GM20000 (cell line): Measurements from ENCODE around the gene PACSIN3.

ENCODE experiments used
- DNase-seq: peaks from one replicate; pipeline ENCODE4 v3.0.0; 2012; ENCODE audit warnings: low spot score
- TF ChIP-seq, protein P1 (sequence below): IDR thresholded peaks from 2 replicates; pipeline ENCODE4 v1.5.1; 2012; ENCODE audit warnings: mild to moderate bottlenecking, control low read depth; ENCODE audit errors: extremely low read depth, missing control alignments

The PACSIN3 gene

DNA sequence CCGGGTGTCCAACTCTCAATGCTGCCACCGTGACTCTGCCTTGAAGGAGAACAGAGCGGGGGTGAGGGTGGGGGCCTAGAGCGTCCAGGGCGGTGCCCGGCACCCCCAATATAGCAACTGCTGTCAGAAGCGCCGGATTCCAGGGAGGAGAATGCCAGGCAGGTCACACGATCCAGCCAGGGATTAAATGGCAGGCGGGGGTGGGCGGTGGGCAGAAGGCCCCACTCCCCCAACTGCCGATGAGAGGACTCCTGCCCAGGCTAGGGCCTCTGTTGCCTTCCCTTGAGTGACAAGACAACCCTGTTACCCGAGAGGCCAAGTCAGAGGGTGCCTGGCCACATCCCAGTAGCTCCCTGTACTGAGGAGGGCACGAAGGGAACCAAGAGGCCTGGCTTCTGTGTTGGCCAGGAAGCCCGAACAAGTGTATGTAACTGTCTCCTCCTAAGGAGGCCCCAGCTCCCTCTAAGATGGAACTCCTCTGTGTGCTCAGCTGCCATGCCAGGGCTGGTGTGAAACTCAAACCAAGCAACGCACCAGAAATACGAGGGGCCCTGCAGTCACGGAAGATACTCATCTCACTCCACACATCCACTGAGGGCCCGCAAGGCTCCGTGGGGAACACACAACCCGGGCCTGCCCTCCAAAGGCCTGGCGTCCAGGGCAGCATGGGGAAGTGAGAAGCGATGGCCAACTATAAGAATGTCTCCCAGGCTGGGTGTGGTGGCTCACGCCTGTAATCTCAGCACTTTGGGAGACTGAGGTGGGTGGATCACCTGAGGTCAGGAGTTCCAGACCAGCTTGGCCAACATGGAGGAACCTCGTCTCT is 3.0 kb downstream of the PACSIN3 start:
- DNase-seq: no peak
- TF ChIP-seq, protein P1, sequence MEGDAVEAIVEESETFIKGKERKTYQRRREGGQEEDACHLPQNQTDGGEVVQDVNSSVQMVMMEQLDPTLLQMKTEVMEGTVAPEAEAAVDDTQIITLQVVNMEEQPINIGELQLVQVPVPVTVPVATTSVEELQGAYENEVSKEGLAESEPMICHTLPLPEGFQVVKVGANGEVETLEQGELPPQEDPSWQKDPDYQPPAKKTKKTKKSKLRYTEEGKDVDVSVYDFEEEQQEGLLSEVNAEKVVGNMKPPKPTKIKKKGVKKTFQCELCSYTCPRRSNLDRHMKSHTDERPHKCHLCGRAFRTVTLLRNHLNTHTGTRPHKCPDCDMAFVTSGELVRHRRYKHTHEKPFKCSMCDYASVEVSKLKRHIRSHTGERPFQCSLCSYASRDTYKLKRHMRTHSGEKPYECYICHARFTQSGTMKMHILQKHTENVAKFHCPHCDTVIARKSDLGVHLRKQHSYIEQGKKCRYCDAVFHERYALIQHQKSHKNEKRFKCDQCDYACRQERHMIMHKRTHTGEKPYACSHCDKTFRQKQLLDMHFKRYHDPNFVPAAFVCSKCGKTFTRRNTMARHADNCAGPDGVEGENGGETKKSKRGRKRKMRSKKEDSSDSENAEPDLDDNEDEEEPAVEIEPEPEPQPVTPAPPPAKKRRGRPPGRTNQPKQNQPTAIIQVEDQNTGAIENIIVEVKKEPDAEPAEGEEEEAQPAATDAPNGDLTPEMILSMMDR: no peak

DNA sequence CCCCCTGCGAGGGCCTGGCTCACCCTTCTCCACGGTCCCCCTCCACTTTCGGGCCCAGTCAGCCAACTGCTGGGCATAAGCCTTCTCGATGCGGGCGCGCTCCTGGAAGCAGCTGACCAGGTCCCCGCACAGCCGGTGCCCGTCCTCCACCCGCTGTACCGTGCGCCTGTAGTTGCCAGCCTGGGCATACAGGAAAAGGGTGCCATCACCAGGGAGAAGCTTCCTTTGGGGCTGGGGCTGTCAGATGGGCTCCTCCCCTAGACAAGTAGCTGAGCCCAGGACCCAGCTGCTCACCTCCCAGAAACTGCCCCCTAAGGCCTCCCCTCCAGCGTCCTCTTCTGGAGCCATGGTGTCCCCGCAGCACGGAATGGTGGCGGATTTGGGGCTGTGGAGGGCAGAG is 3.9 kb downstream of the PACSIN3 start:
- no peak for DNase-seq
- TF ChIP-seq, protein P1: no peak

DNA sequence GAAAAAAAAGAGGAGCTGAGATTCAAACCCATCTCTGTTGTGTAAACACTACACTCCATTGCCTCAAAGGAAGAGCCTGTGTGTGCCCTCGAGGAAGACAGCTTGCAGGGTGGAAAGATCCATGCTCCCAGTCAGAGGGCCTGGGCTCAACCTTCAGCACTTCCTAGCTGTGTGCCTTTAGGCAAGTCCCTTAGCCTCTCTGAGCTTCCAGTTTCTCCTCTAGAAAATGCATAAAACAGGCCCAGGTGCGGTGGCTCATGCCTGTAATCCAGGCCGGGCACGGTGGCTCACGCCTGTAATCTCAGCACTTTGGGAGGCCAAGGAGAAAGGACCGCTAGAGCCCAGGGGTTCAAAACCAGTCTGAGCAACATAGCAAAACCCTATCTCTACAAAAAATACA is 5.0 kb downstream of the PACSIN3 start:
- no peak for DNase-seq
- TF ChIP-seq, protein P1: no peak

DNA sequence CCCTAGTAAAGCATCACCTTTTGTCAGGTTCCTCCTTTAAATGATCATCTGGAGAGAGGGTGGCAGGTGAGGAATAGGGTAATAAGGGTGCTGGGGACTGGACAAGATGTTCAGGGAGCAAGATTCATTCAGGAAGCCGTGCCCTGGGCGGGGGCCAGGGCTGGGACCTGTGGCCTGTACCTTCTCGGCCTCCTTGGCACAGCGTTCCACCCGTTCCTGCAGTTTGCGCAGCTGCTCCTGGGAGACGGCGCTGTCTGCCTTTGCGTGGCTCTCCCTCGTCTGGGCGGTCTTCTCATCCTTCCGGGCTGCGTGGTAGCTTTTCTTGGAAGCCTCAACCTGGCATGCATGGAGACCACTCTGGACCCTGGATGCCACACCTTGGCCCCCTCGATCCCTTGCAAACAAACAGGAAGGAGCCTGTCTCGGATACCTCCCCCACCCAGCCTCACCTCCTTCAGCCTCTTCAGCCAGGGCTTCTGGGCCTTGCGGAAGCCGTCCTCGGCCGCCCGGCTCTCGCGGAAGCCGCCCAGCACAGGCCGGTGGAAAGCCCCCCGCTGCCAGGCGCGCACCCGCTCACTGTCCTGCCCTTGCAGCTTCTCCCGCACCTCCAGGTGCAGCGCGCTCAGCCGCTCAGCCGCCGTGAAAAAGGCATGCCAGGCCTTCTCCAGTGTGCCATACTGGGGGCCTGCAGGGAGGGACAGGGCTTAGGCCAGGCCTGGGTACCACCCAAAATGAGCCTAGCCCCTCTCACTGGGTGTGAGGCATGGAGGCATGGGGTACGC is 6.0 kb downstream of the PACSIN3 start:
- DNase-seq: no peak
- TF ChIP-seq, protein P1: no peak

DNA sequence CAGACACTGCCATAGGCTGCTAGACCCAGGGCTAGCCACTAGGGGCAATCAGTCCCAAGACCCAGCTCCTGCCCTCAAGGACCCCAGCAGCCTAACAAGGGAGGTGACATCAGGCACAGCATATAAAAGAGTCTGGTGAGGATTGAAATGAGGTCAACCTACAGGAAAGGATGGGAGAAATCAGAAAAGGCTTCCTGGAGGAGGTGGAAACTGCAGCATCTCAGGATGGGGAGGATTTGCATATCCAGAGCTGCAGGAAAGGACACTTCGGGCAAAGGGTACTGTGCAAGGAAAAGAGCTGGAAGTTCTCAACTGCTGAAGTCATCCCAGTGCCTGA is 6.6 kb downstream of the PACSIN3 start:
- TF ChIP-seq, protein P1: peak; percentile 51
- peak; percentile 84 for DNase-seq

DNA sequence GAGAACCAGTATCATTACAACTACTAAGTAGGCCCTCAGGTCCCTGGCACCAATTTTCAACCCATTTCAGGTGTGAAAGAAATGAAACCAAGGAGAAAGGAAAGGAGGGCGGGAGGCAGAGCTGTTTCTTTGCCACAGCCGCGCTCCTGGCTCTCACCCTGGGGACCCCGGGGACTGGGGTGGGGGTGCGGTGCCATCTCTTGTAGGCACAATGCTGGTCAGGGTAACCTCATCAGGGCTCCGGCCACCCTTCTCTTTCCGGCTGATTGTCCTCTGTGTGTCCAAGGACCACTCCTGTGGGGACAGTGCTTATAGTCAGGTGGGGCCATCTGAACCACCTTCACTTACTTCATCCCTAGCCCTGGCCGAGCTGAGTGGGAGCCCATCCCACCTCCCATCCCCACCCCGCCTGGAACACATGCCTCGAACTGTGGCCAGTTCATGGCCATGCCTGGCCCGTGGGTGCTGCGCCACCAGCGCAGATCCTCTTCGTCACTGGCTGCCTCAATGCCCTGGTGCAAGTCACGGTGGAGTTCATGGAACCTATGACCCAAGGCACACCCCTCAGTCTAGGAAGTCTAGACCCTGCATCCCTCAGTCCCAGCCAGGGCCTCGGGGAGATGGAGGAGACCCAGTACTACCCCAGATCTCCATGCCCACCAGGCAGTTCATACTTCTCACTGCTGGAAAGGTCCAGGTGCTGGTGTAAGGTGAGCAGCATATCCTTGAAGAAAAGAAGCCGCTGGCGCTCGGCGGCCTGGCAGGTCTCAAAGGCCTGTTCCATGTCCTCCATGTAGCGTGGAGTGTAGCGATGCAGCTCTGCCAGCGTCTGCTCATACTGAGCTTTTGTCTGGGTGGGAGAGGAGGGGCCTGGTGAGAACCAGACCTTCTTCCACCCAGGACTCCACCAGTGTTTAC is 7.2 kb downstream of the PACSIN3 start:
- TF ChIP-seq, protein P1: no peak
- DNase-seq: no peak
